Activated gamma-delta T cell treated with Interleukin-2 at 50 U/mL for 16 hours (primary cell): ENCODE measurements around the gene CDH2.

Experiments used
- DNase-seq: peaks from one replicate; pipeline ENCODE4 v3.0.0-alpha.2; 2020

The CDH2 gene

GRCh38 chr18:28126768-28127167 lies 50.2 kb downstream of the CDH2 start:
- DNase-seq = no peak

- DNase-seq = no peak
These were observed 51.9 kb downstream of the CDH2 start for GRCh38 chr18:28125051-28125450.

DNA sequence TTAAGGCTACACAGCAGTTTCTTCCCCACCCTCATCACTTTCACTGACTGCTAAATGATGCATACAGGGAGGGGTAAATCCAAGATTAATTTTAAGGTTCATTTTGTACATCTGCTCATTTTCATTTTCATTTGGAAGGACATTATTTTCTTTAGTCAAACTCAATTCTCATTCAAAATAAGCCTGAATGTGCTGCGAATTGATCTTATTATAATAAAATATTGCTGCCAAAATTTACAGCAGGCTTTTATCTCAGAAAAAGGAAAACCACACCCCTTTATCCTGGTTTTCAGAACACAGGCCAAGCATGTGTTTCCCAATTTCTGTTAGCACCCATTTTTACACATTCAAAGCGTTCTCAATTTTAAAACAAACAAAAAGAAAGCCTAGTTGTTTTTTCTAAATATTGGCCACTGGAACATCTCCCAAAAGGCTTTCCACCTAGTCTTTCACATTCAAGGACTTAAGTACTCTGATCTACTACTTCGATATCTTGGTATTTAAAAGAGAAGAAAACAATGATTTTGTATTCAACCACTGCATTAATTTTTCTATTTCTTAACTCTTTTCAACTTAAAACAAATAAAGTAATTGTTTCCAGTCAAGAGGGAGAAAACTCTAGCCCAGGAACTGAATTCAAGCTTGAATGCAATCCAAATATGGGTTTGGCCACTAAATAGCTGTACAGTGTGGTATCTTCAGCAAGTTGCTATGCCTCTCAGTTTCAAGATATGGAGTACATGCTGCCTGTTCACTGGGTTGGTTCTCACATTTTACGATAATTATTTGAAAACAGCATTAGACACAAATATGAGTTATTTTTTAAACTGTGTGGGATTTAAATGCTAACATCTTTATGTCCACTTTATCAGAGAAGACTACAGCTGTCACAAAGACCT lies 52.5 kb downstream of the CDH2 start:
- no peak for DNase-seq

GRCh38 chr18:28123401-28124030 lies 53.4 kb downstream of the CDH2 start:
- DNase-seq = no peak

DNA sequence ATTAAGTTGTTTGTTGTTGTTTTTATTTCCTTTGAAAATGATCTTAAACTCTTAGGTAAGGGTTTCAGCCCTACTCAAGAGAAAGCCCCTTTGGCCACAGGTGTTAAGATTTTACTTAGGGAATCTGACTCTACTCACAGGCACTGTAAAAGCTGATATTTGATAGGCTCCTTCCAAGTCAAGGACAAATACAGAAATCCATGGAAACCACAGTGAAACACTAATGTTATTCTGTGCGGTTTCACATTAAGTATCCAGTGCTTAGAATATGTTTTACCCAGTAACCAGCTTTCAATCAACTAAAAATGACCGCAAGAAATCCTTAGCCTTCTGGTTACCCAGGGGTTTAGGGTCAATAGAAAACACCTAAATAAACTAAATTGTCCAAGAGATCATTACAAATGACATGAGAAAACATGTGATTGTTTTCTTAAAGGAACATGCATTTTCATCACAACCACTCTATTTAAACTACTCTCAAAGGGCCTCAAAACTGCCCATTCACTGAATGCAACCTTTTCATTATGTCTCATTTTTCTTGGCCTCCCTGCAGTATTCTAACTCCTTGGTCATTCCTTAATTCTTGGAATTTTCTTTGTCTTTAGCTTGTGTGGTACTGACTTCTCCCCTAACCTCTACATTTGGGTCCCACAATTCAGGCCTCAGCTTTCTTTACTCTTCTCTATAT lies 56.0 kb downstream of the CDH2 start:
- DNase-seq = no peak

GRCh38 chr18:28116461-28116860 lies 60.5 kb downstream of the CDH2 start:
- DNase-seq = no peak

- no peak for DNase-seq
These were observed 61.8 kb downstream of the CDH2 start for GRCh38 chr18:28115149-28115550.

GRCh38 chr18:28114472-28114871 lies 62.5 kb downstream of the CDH2 start:
- no peak for DNase-seq

GRCh38 chr18:28113271-28114029 lies 63.5 kb downstream of the CDH2 start:
- DNase-seq = no peak

DNA sequence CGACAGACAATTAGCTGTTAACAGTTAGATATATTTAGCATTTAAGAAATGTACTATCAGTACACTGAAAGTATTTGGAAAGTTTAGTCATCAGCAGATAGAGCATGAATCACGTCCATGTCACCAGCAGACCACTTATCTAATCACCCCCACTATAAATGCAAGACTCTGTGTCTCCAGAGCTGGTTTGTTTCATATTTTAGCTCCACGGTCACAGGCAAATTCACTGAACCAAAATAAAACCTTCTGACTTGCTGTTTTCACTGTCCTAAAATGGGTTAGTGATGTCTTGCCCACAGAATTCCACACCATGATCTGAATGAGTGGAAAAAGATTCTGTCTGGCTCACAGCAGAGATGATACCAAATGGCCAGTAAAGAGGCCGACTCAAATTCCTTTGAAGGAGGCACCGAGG lies 64.9 kb downstream of the CDH2 start:
- no peak for DNase-seq

DNA sequence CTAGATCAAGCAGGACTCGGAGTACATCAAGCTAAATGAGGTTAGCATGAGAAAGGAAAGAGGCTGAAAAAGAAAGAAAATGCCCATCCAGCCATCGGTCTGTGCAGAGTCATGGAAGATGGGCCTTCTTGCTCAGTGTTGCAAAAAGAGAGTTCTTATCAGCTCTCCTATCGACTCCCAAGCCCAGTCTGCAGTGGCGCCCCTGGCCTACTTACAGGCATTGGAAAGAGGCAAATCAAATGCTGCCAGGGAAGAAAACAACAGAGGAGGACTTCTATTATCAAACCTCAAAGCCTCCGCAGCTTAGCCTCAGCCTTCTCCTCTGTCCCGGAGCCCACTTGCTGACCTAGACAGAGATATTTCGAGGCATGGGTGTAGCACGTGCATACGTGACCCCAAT lies 66.0 kb downstream of the CDH2 start:
- DNase-seq = no peak

DNA sequence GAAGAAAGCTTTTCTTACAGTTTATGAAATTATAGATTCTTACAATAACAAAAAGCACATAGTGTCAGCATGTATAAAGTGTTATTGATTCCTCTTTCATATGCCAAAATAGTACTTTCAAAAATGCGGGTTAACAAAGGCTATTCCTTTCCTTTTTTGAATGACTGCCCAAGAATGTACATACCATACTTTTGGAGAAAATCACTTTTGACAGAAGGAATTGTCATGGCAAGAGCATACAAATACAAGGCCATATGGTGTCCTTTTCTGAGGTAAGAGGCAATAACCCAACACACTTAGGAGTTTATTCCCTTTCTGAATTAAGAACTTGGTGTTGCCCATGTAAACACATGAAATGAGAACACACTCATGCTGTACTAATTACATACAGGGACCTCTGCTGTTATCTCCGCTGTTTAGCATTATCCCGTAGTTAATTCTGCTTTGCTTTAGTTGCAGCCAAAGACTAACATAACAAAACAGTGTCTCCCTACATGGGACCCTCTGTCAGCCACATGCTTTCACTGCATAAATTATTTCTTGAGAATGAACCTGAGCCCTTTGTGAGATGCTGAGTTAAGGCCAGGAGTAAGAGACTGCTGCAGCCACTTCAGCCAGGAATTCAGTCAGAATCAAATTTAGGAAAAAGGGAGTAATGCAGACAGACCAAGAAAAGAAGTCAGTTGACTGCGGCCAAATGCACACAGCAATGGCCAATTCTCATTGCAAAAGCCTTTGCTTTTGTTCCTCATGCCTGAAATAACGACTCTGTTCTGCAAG lies 67.0 kb downstream of the CDH2 start:
- DNase-seq = no peak

- no peak for DNase-seq
These were observed 68.1 kb downstream of the CDH2 start for GRCh38 chr18:28108814-28109213.

DNA sequence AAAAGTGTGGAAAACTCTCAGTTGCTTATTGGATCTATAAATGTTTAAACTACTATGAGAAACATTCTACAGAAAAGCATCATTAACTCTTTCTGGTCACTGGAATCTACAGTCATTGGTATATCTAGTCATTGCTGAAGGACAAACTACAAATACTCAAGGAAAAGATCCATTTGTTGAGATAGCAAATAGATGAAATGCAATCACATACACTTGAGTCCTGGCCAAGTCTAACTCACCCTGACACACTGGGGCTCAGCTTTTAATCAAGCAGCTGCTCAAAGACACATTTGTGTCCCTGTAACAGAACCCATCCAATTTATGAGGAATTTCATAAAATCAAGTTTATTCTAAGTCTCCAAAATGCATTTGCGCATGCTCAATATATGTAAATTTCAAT lies 68.7 kb downstream of the CDH2 start:
- DNase-seq = no peak

DNA sequence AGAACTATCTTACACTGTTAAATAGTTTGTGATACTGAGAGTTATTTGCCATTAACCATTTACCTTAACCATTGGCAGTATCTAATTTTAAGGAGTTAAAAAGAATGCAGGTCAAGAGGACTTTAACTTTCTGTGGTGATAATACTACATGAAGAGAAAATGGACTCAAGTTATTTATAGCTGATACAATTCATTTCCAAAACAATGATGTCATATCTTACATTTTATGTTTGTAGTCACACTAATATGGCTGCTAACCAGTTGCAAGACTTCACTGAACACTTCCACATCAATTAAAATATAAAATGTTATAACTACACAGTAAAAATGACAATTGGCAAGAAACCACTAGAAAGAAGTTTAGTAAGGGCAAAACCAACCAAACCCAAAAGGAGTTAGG lies 77.7 kb downstream of the CDH2 start:
- no peak for DNase-seq

DNA sequence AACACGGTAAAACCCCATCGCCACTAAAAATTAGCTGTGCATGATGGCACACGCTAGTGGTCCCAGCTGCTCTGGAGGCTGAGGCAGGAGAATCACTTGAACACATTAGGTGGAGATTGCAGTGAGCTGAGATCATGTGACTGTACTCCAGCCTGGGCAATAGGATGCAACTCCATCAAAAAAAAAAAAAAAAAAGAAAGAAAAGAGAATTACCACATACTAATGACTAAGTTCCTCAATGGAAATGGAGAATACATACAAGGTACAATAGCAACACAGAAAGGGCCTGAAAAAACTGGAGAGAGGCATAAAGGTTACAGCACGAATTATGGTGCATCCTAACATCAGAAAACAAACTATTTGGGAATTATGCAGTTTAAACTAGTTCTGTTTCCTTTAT lies 81.3 kb downstream of the CDH2 start:
- DNase-seq = no peak

DNA sequence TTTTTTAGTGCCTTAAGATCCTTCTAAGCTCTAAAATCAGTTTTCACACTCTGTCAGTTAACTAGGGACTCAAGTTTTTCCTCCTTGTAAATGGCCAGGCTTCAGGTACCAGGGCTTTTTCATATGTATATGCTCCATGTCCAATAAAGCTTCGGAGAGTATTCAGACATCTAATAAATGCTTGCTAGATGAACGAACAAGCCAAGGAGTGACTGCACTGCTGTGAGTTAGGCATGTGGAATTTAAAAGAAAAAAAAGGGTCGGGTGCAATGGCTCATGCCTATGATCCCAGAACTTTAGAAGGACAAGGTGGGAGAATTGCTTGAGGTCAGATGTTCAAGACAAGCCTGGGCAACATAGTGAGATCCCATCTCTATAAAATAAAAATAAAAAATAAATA lies 81.9 kb downstream of the CDH2 start:
- no peak for DNase-seq

DNA sequence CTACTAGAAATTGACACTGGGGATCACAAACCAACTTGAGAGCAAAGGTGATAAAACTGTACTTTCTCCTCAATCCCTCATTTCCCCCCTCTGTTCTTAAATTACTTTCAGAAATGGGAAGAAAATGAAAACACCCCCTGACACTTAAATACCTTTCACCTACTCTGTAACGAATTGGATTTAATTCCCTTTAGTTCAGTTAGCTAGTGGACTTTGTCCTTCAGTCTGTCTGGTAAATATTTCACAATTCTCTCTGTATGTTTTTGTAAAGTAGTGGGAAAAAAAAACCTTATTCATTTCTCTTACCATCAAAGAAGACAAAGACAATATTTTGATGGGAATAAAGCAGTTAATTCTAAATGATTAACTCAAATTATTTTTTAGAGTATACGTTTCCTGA lies 85.7 kb downstream of the CDH2 start:
- no peak for DNase-seq

GRCh38 chr18:28088477-28088876 lies 88.5 kb downstream of the CDH2 start:
- DNase-seq = no peak

DNA sequence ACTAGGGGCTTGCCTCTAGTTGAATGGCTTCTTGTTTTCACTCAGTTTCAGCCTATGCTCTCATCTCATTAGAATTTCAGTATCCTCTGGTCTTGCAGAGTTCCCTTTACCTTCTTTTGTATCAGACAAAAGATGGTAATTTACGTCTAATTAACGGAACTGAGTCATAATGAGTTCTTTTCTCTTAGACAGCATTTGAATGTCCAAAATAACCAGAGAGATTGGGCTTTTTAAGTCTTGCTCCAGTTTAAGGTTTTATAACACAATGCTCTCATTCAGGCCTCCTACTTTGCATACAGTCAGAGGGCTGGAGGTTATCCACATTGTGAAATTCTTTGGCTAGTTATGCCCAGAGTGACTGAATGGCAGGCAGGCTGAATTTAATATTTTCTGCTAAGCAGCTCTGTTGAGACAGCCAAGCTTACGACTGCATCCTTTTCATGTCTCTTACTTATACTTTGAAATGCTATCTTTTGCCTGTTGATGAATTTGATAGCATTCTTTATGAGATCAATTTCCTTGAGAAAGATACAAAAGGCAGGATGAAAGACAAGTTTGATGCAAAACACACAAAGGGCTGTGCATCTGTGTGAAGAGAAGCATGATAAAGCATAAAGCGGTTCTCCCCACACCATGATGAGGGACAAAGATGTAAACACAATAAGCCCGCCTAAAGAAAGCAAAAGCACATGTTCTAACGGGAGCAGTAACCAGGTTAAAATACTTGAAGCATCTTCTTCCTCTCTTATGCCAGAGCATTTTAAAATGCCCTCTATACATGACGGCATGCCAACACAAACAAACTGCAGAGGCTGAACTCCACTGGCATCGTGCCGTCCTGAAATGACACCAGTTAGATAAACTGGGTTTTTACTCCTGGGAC lies 90.0 kb downstream of the CDH2 start:
- no peak for DNase-seq

- DNase-seq = no peak
These were observed 95.4 kb downstream of the CDH2 start for GRCh38 chr18:28081516-28081915.
